Left lung (tissue), 10 donors: Measurements from ENCODE around the gene TRIM9. TPM values are rescaled to one million over a fixed set of nuclear protein-coding genes. Genes with fewer than 3 reads are reported as not detected.

Experiments used
- ATAC-seq: fragments of 200-7000 bp; cut with Tn5 transposase; one replicate; pipeline ENCODE4 v1.9.1; 2020; ENCODE audit warnings: moderate library complexity
- DNase-seq, 4 donors: peaks; one replicate each; pipeline ENCODE4 v3.0.0-alpha.2; 2013 to 2020
- H3K27ac ChIP-seq, 2 donors: fragments of 200-600 bp; sonication (generic) in 1 of 2; one replicate each; pipeline versions ENCODE4 v1.5.0 to v1.8.0; 2020 to 2021
- H3K27me3 ChIP-seq, 2 donors: fragments of 200-600 bp; sonication (generic) in 1 of 2; one replicate each; pipeline versions ENCODE4 v1.5.0 to v1.8.0; 2020 to 2021
- H3K36me3 ChIP-seq, 2 donors: fragments of 200-600 bp; sonication (generic) in 1 of 2; one replicate each; pipeline versions ENCODE4 v1.5.0 to v1.8.0; 2020 to 2021
- H3K4me1 ChIP-seq, 2 donors: fragments of 200-600 bp; one replicate each; pipeline ENCODE4 v1.8.0; 2021
- H3K4me3 ChIP-seq, 2 donors: fragments of 200-600 bp; sonication (generic) in 1 of 2; one replicate each; pipeline versions ENCODE4 v1.5.0 to v1.8.0; 2020 to 2021; ENCODE audit warnings: mild to moderate bottlenecking in 1 of 2
- H3K9me3 ChIP-seq, 2 donors: fragments of 200-600 bp; sonication (generic) in 1 of 2; one replicate each; pipeline versions ENCODE4 v1.5.0 to v1.8.0; 2020 to 2021
- intact Hi-C, 2 donors: fragments of 100-400 bp; cut with DNase I; formaldehyde crosslinking; loops; one replicate each; pipeline versions ENCODE4 v1.11.2 to v1.14.2; 2022
- polyA plus RNA-seq, 6 donors: library from polyadenylated mRNA; unstranded; fragments of 120-200 nt; gene quantifications; one replicate each; pipeline ENCODE4 v1.2.1, GENCODE V29; 2013; ENCODE audit not compliant: insufficient read length in 6 of 6
- total RNA-seq, 2 donors: library from RNA; stranded (reverse); fragmentation: NEBNext Ultra II Directional; extraction: Animal tissue kit (Norgen Biotek cat#: 25700); gene quantifications; one replicate each; pipeline ENCODE4 v1.2.1, GENCODE V29; 2021
- TF ChIP-seq, protein P1 (sequence below), 2 donors: fragments of 200-600 bp; sonication (generic) in 1 of 2; IDR thresholded peaks; one replicate each; pipeline versions ENCODE4 v1.5.0 to v1.8.0; 2021; ENCODE audit warnings: antibody characterized with exemption in 2 of 2
- donor health status: DM: no; HTN: yes; CAD: no.
- donor health status: DM: no; HTN: no; CAD: no.

The TRIM9 gene
- total and polyA plus RNA-seq, 8 donors = 0.47 to 1.4 (median 1.0) TPM

DNA sequence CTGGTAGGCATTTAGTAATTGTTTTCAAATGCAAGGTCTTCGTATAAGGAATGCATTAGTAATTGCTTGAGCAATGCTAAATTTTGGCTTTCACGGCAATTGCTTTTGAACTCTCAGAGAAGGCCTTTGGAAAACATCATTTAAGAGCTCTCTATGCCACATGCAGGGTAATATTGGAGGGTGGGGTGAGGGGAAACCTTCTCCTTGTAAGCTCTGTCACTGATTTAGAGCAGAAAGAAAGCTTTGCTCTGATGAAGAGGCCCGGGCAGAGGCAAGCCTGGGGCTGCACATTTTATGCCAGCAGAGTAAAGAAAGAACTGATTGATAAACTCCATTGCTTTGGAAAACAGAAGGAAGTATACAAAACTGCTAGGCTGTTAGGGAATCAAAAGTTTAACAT is 70.9 kb downstream of the TRIM9 start:
- H3K4me1 ChIP-seq = no peaks in the 10 kb centered on the region
- no peaks in the 10 kb centered on the region for H3K36me3 ChIP-seq
- H3K27me3 ChIP-seq = no peaks in the 10 kb centered on the region
- TF ChIP-seq, protein P1, sequence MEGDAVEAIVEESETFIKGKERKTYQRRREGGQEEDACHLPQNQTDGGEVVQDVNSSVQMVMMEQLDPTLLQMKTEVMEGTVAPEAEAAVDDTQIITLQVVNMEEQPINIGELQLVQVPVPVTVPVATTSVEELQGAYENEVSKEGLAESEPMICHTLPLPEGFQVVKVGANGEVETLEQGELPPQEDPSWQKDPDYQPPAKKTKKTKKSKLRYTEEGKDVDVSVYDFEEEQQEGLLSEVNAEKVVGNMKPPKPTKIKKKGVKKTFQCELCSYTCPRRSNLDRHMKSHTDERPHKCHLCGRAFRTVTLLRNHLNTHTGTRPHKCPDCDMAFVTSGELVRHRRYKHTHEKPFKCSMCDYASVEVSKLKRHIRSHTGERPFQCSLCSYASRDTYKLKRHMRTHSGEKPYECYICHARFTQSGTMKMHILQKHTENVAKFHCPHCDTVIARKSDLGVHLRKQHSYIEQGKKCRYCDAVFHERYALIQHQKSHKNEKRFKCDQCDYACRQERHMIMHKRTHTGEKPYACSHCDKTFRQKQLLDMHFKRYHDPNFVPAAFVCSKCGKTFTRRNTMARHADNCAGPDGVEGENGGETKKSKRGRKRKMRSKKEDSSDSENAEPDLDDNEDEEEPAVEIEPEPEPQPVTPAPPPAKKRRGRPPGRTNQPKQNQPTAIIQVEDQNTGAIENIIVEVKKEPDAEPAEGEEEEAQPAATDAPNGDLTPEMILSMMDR (IDR thresholded peaks at IDR 0.05) = no peak
- DNase-seq (no peak), ATAC-seq (no peak)
- H3K4me3 ChIP-seq = no peak overlapping the region
- no peaks in the 10 kb centered on the region for H3K9me3 ChIP-seq
- intact Hi-C loops = no loop called here
- no peak overlapping the region for H3K27ac ChIP-seq

DNA sequence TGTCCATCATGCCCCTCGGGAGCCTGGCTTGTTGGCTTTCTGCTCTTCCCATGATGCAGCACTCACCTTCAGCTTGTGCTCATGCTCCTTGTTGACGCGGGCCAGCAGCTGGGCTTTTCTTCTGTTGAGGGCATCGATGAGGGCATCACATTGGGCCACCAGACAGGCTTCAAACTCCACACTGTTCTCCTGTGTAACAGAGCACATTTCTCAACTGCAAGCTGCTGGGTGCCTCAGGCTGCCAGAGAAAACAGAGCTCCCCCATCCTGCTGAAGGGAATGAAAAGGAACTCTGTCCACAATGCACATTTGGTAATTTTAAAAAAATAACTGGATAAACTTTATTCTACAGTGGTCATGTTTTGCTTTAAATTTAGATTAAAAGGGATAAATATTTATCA is 72.1 kb downstream of the TRIM9 start:
- H3K4me1 ChIP-seq = no peaks in the 10 kb centered on the region
- no peak overlapping the region for H3K4me3 ChIP-seq
- H3K27me3 ChIP-seq = no peaks in the 10 kb centered on the region
- H3K9me3 ChIP-seq = no peaks in the 10 kb centered on the region
- DNase-seq (no peak), ATAC-seq (no peak)
- intact Hi-C loops = no loop called here
- H3K36me3 ChIP-seq = no peaks in the 10 kb centered on the region
- TF ChIP-seq, protein P1 (IDR thresholded peaks at IDR 0.05) = no peak
- H3K27ac ChIP-seq = no peak overlapping the region

DNA sequence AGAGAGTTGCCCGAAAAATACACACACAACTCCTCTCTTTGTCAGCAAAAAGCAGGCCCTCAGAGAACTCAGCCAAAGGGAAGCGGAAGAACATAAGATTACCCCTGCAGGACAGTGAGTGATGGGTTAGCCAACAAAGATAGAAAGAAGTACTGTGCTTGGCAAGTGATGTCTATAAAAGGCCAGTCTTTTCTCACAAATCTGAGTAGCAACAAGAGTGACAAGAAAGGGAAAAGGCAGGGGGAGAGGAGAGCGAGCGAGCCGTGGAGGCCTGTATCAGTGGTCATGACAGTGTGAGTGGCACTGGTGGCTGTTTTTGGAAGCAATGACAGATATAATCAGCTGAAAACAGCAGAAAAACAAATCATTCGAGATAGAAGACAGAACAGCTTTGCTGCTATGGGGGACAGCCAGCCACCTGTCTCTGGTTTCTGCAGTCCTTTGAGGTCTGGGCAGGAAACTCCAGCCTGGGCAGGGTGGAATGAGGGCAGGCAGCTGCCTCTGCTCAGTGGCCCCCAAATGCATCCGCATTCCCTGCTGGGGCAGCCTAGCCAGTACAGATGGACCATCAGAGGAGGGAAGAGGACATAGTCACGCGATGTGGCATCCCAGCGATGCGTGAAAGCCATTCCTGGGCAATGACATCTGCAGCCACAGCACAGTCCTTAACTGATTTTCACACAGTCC is 74.7 kb downstream of the TRIM9 start:
- H3K27ac ChIP-seq = no peak overlapping the region
- intact Hi-C loops = no loop called here
- no peak for ATAC-seq

DNA sequence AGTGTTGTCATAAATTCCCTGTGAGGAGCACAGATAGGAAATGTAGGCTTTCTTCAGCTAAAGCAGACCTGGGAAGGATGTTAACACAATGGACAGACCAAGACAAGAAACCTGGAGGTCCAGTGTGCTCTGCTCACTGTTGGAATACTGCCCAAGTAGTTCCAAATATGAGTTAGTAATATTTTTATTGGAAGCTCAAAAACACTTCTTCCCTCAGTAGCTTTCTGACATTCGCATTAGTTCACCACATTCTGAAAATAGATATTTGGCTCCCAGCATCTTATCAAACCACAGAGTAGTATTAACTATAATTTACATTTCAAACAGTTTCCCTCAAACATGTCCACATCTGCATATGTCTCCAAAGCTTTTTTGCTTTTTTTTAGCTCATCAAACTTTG is 75.8 kb downstream of the TRIM9 start:
- Histone ChIP-seq H3K27ac (no peak overlapping the region), H3K4me1 (no peaks in the 10 kb centered on the region), H3K36me3 (no peaks in the 10 kb centered on the region), H3K27me3 (no peaks in the 10 kb centered on the region), H3K9me3 (no peaks in the 10 kb centered on the region), H3K4me3 (no peak overlapping the region)
- intact Hi-C loops = no loop called here
- no peak for ATAC-seq
- DNase-seq = no peak
- TF ChIP-seq, protein P1 (IDR thresholded peaks at IDR 0.05) = no peak

More for the DNA sequence above, 74.7 kb downstream of the TRIM9 start:
- Histone ChIP-seq H3K9me3 (no peaks in the 10 kb centered on the region), H3K27me3 (no peaks in the 10 kb centered on the region), H3K36me3 (no peaks in the 10 kb centered on the region), H3K4me3 (no peak overlapping the region), H3K4me1 (no peaks in the 10 kb centered on the region)
- DNase-seq = no peak
- TF ChIP-seq, protein P1 (IDR thresholded peaks at IDR 0.05) = no peak

DNA sequence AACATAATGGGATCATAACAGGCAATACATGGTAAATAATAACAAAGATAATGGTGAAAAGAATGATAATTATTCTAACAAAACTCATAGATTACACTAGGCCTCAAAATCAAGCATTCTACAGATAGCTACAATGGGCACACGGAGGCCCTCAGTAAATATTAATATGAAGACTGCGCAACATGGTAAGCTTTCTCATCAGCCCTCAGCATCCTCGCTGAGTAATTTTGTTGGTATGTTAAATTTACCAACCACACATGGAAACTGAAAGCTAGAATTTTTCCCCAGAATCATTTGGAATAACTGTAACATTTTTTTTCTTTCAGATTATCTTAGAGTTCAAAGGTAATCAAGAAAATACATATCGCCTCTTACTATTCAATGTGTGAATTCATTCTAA is 76.4 kb downstream of the TRIM9 start:
- Histone ChIP-seq H3K9me3 (no peaks in the 10 kb centered on the region), H3K27me3 (no peaks in the 10 kb centered on the region), H3K36me3 (no peaks in the 10 kb centered on the region), H3K4me1 (no peaks in the 10 kb centered on the region), H3K27ac (no peak overlapping the region), H3K4me3 (no peak overlapping the region)
- TF ChIP-seq, protein P1 (IDR thresholded peaks at IDR 0.05) = no peak
- DNase-seq (no peak), ATAC-seq (no peak)
- intact Hi-C loops = no loop called here
